Endothelial cell of umbilical vein (primary cell): ENCODE measurements around the gene ATRNL1.
"Not testable (repeated sequence)": the region's sequence is repeated elsewhere in the genome, so short reads cannot be mapped to it uniquely, and the experiment has no call there.

Experiments
- CTCF ChIP-seq, 2 donors: IDR thresholded peaks; 1 replicate in 1 of 2; 2 replicates in 1 of 2; pipeline ENCODE4 v1.5.1; 2011; ENCODE audit warnings: low read length in 2 of 2, mild to moderate bottlenecking in 2 of 2, moderate library complexity in 2 of 2, control low read depth in 1 of 2, inconsistent platforms in 1 of 2, low read depth in 1 of 2; ENCODE audit not compliant: insufficient read depth in 1 of 2; ENCODE audit errors: extremely low read depth in 1 of 2
- POLR2A ChIP-seq: IDR thresholded peaks from 2 replicates; pipeline ENCODE4 v1.6.1; 2012; ENCODE audit warnings: low read depth, mild to moderate bottlenecking, control low read depth, low read length

- not testable (repeated sequence) for TF ChIP-seq POLR2A; CTCF (IDR thresholded peaks at IDR 0.05; ENCODE audit: extremely low read depth in 1 of 2, insufficient read depth in 1 of 2, low read depth in 1 of 2, low read length in 2 of 2)
These were observed 434.5 kb downstream of the ATRNL1 start for GRCh38 chr10:115527682-115528081.
